ENCODE measurements around the gene PIP4K2A.

GRCh38 chr10:22717728-22718127 is 3.4 kb upstream of the PIP4K2A start:
- TF ChIP-seq SUZ12 (IDR thresholded peaks at IDR 0.05; ENCODE audit: extremely low read depth, insufficient read depth, insufficient read length) (no peak), YY1 (IDR thresholded peaks at IDR 0.05; ENCODE audit: insufficient read depth, insufficient read length) (no peak)
